Measurements from ENCODE around the gene PCIF1.
A peak's percentile ranks its signal among the peaks of the same experiment; 100 is the strongest.
"Not testable (repeated sequence)": the region's sequence is repeated elsewhere in the genome, so short reads cannot be mapped to it uniquely, and the experiment has no call there.

Gene PCIF1

GRCh38 chr20:45897289-45897688 lies 37.2 kb upstream of the PCIF1 start:
- H3K27me3 Mint-ChIP-seq, result no peaks in the 10 kb centered on the region
- peaks cover 17% of the 10 kb centered on the region for H3K4me1 Mint-ChIP-seq
- H3K9me3 Mint-ChIP-seq, result no peaks in the 10 kb centered on the region
- no peak for DNase-seq
- CTCF ChIA-PET, result interaction anchor here (1.2 kb wide), 1 partner anchor 98 kb away, joined by 3 read pairs; no protein-coding TSS in a partner anchor
- H3K4me3 Mint-ChIP-seq, result no peak overlapping the region
- peaks cover 10% of the 10 kb centered on the region for H3K36me3 Mint-ChIP-seq
- no peak overlapping the region for H3K27ac Mint-ChIP-seq

DNA sequence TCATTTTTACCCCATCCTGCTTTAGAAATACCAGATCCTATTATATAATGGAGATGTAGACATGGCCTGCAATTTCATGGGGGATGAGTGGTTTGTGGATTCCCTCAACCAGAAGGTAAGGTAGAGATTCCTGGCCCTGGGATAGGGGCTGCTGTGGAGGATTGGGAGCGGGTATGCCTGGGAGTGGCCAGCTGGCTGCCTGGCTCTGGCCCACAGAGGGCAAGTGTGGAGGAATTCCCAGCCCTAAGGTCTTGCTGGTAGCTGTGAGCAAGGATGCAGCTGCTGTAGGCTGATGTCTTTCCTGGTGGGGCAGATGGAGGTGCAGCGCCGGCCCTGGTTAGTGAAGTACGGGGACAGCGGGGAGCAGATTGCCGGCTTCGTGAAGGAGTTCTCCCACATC lies 36.8 kb upstream of the PCIF1 start:
- CTCF ChIA-PET, result no interaction called here
- H3K4me3 Mint-ChIP-seq, result no peak overlapping the region
- no peak for DNase-seq
- H3K9me3 Mint-ChIP-seq, result no peaks in the 10 kb centered on the region
- peaks cover 10% of the 10 kb centered on the region for H3K36me3 Mint-ChIP-seq
- no peaks in the 10 kb centered on the region for H3K27me3 Mint-ChIP-seq
- H3K4me1 Mint-ChIP-seq, result peaks cover 13% of the 10 kb centered on the region
- H3K27ac Mint-ChIP-seq, result no peak overlapping the region

DNA sequence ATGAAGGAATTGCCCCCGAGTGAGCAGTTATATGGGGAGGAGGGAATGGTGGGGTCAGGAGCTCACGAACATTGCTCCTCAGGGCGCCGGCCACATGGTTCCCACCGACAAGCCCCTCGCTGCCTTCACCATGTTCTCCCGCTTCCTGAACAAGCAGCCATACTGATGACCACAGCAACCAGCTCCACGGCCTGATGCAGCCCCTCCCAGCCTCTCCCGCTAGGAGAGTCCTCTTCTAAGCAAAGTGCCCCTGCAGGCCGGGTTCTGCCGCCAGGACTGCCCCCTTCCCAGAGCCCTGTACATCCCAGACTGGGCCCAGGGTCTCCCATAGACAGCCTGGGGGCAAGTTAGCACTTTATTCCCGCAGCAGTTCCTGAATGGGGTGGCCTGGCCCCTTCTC lies 36.2 kb upstream of the PCIF1 start:
- Mint-ChIP-seq H3K36me3 (peaks cover 7% of the 10 kb centered on the region), H3K27ac (no peak overlapping the region)
- CTCF ChIA-PET, result no interaction called here

DNA sequence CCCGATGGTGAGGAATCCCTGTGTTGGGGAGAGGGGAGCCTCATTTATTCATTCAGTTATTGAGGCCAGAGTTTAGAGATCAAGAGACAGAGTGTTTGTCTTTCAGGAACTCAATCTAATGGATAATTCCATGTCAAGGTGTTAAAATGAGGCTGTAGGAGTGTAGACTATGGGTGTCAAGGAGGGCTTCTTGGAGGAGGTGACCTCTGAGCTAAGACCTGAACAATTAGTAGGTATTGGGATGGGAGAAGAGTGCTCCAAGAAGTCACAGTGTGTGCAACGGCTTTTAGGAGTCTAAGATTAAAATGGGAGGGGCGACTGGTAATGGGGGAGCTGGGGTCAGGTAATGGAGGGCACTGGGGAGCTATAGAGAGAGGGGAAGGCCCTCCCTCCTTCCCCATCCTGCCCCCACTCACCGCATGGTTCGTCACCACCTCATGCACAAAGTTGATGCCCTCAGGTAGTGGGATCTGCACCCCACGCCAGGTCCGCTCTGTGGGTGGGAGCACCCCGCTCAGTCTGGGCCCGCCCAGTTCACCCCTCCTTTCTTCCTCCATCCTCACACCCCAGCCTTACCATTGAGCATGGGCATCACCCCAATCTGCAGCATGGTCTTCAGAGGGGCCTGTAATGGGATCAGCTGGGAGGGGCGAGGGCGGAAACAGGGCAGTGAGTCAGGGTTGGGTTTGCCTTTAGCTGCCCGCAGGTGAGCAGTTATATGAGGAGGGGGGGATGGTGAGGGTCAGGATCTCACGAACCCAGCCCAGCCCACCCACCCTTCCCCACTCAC lies 35.2 kb upstream of the PCIF1 start:
- no peaks in the 10 kb centered on the region for H3K9me3 Mint-ChIP-seq
- no peaks in the 10 kb centered on the region for H3K4me1 Mint-ChIP-seq
- H3K4me3 Mint-ChIP-seq, result no peak overlapping the region
- CTCF ChIA-PET, result interaction anchor here (1.6 kb wide), 1 partner anchor 71 kb away, joined by 4 read pairs; no protein-coding TSS in a partner anchor
- peaks cover 7% of the 10 kb centered on the region for H3K36me3 Mint-ChIP-seq
- H3K27ac Mint-ChIP-seq, result no peak overlapping the region
- DNase-seq, result no peak
- H3K27me3 Mint-ChIP-seq, result no peaks in the 10 kb centered on the region

More for the DNA sequence above, 36.2 kb upstream of the PCIF1 start:
- no peak for DNase-seq
- H3K4me1 Mint-ChIP-seq, result peaks cover 7% of the 10 kb centered on the region
- no peaks in the 10 kb centered on the region for H3K9me3 Mint-ChIP-seq
- H3K4me3 Mint-ChIP-seq, result no peak overlapping the region
- no peaks in the 10 kb centered on the region for H3K27me3 Mint-ChIP-seq

DNA sequence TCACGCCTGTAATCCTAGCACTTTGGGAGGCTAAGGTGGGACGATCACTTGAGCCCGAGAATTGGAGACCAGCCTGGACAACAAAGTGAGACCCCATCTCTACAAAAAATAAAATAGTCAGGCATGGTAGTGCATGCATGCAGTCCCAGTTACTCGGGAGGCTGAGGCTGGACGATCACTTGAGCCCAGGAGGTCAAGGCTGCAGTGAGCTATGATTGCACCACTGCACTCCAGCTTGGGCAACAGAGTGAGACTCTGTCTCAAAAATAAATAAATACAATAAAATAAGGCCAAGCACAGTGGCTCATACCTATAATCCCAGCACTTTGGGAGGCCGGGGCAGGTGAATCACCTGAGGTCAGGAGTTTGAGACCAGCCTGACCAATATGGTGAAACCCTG lies 33.2 kb upstream of the PCIF1 start:
- CTCF ChIA-PET, result not testable (repeated sequence)

GRCh38 chr20:45902199-45902701 lies 32.2 kb upstream of the PCIF1 start:
- H3K4me1 Mint-ChIP-seq, result no peaks in the 10 kb centered on the region
- H3K27me3 Mint-ChIP-seq, result peaks cover 6% of the 10 kb centered on the region
- no peak overlapping the region for H3K4me3 Mint-ChIP-seq
- H3K9me3 Mint-ChIP-seq, result no peaks in the 10 kb centered on the region
- CTCF ChIA-PET, result no interaction called here
- H3K36me3 Mint-ChIP-seq, result peaks cover 3% of the 10 kb centered on the region
- DNase-seq, result no peak
- H3K27ac Mint-ChIP-seq, result peak overlapping the region; percentile 14

More for the DNA sequence above, 33.2 kb upstream of the PCIF1 start:
- not testable (repeated sequence) for DNase-seq, H3K4me3 Mint-ChIP-seq, H3K36me3 Mint-ChIP-seq, H3K27me3 Mint-ChIP-seq, H3K9me3 Mint-ChIP-seq, H3K4me1 Mint-ChIP-seq, H3K27ac Mint-ChIP-seq

DNA sequence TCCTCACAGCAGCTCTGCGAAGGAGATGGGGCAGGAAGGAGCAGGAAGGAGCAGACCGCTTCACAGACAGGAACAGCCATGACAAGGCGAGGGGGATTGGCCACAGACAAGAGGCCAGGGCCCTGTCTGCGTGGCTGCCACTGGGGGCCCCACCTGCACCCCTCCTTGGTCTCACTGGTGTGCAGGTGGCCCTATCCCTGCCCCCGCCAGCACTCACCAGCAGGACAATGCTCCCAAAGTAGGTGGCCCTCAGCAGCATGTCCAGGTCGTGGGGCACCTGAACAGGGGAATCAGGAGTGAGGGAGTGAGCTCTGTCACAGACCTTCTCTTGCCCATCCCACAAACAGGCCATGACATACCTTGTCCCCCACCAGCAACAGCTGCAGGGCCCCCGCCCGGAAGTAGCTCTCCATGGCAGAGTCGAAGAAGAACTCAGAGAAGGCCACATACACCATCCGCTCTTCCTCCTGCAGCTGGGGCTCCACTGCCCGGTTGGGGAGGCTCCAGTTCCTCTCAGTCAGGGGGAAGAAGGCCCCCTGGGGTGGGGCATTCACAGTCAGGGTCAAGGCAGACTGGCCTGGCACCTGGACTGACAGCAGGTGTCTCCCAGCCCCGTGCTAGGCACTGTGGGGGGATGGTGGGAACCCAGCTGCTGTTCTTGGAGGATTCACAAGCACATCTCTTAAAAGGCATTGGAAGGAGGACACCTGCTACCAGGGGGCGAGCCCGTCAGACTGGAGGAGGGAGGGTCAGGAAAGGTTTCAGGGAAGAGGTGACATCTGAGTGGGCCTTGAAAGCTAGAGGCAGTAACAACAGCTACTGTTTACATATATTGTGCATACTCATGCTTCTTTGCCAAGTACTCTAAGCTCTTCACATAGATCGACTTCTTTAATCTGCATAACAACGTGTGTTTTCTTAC lies 29.6 kb upstream of the PCIF1 start:
- Mint-ChIP-seq H3K4me3 (no peak overlapping the region), H3K4me1 (no peaks in the 10 kb centered on the region), H3K27ac (no peak overlapping the region), H3K36me3 (no peaks in the 10 kb centered on the region), H3K9me3 (no peaks in the 10 kb centered on the region), H3K27me3 (peaks cover 6% of the 10 kb centered on the region)
- DNase-seq, result no peak
- CTCF ChIA-PET, result interaction anchor here (1.4 to 1.6 kb wide), 2 partner anchors 14 to 23 kb away, joined by 3 read pairs; partner anchors contain the start of genes NEURL2 and ZSWIM1

GRCh38 chr20:45905505-45906079 lies 28.9 kb upstream of the PCIF1 start:
- H3K27me3 Mint-ChIP-seq, result peaks cover 8% of the 10 kb centered on the region
- H3K36me3 Mint-ChIP-seq, result no peaks in the 10 kb centered on the region
- H3K27ac Mint-ChIP-seq, result no peak overlapping the region
- no peak overlapping the region for H3K4me3 Mint-ChIP-seq
- CTCF ChIA-PET, result interaction anchor here (0.5 to 1.6 kb wide), 3 partner anchors 15 to 445 kb away, joined by 3 read pairs; partner anchors contain the start of genes NEURL2 and ZSWIM1
- H3K9me3 Mint-ChIP-seq, result no peaks in the 10 kb centered on the region
- peaks cover 2% of the 10 kb centered on the region for H3K4me1 Mint-ChIP-seq
- DNase-seq, result no peak

DNA sequence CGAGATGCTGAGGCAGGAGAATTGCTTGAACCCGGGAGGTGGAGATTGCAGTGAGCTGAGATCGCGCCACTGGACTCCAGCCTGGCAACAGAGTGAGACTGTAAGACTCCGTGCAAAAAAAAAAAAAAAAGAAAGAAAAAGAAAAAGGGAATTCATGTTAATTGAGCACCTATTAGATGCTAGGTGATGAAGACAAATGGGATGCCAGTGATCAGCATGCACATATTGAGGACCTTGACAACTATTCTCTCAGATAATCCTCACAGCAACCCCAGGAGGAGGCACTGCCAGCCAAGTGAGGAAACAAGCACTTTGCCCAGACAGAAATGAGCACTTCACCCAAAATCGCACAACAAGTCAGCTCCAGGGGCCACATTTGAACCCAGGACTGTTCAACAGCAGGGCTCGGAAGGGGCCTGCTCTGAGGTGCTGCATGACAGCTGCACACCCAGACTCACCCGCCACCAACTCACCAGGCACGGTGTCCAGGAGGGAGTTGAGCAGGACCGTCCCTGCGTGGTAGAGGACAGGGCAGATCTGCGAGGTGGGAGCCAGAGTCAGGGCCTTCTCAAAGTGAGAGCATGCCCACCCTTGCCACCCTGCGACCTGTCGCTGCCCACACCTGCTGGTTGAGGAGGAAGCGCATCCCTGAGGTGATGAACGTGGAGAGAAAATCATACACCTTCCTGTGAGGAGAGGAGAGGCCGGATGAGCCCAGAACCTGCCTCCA lies 27.1 kb upstream of the PCIF1 start:
- H3K9me3 Mint-ChIP-seq, result no peaks in the 10 kb centered on the region
- H3K4me3 Mint-ChIP-seq, result no peak overlapping the region
- DNase-seq, result no peak
- H3K27ac Mint-ChIP-seq, result no peak overlapping the region
- CTCF ChIA-PET, result no interaction called here
- H3K36me3 Mint-ChIP-seq, result no peaks in the 10 kb centered on the region
- peaks cover 26% of the 10 kb centered on the region for H3K27me3 Mint-ChIP-seq
- peaks cover 16% of the 10 kb centered on the region for H3K4me1 Mint-ChIP-seq

GRCh38 chr20:45908084-45908483 lies 26.4 kb upstream of the PCIF1 start:
- no peak for DNase-seq
- Mint-ChIP-seq H3K4me3 (no peak overlapping the region), H3K9me3 (no peaks in the 10 kb centered on the region), H3K4me1 (peaks cover 19% of the 10 kb centered on the region), H3K27me3 (peaks cover 33% of the 10 kb centered on the region), H3K36me3 (no peaks in the 10 kb centered on the region), H3K27ac (no peak overlapping the region)
- CTCF ChIA-PET, result no interaction called here

- CTCF ChIA-PET, result interaction anchor here (1.0 to 1.5 kb wide), 2 partner anchors 19 to 60 kb away, joined by 3 to 5 read pairs; partner anchors contain the start of genes CTSA and NEURL2
- H3K27me3 Mint-ChIP-seq, result peaks cover 41% of the 10 kb centered on the region
- no peak overlapping the region for H3K27ac Mint-ChIP-seq
- H3K4me3 Mint-ChIP-seq, result no peak overlapping the region
- no peak for DNase-seq
- H3K4me1 Mint-ChIP-seq, result peaks cover 20% of the 10 kb centered on the region
- no peaks in the 10 kb centered on the region for H3K36me3 Mint-ChIP-seq
- no peaks in the 10 kb centered on the region for H3K9me3 Mint-ChIP-seq
These were observed 25.1 kb upstream of the PCIF1 start for GRCh38 chr20:45909336-45909808.

DNA sequence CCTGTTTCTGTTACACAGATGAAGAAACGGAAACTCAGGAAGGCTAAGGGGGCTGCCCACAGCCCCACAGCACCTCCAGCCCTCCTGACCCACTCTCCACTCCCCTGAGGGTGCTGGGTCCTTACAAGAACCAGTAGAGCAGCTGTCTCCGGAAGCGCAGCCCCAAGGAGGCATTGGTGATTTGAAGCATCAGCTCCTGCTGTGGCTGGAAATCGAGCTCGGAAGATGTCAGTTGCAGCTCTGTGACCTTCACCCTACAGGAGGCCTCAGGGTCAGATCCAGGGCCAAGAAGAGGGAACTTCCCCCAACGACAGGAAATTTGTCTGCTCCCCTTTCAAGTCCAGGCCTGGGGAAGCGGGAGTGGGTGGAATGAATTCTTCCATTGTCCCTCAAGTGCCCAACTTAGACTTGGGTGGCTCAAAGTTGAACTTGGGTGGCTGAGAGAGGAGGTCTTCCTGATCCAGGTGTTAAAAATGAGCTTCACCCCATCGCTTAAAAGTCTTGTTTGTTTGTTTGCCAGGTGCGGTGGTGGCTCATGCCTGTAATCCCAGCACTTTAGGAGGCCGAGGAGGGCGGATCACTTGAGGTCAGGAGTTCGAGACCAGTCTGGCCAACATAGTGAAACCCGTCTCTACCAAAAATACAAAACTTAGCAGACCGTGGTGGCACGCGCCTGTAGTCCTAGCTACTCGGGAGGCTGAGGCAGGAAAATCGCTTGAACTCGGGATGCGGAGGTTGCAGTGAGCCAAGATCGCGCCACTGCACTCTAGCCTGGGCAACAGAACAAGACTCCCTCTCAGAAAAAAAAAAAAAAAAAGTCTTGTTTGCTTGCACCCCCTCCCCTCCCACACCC lies 24.4 kb upstream of the PCIF1 start:
- no peaks in the 10 kb centered on the region for H3K36me3 Mint-ChIP-seq
- CTCF ChIA-PET, result interaction anchor here (1.0 to 1.5 kb wide), 2 partner anchors 19 to 60 kb away, joined by 3 to 5 read pairs; partner anchors contain the start of genes CTSA and NEURL2
- peaks cover 20% of the 10 kb centered on the region for H3K4me1 Mint-ChIP-seq
- H3K9me3 Mint-ChIP-seq, result no peaks in the 10 kb centered on the region
- peak overlapping the region; percentile 34 for H3K27ac Mint-ChIP-seq
- DNase-seq, result no peak
- peak overlapping the region; percentile 40 for H3K4me3 Mint-ChIP-seq
- peaks cover 42% of the 10 kb centered on the region for H3K27me3 Mint-ChIP-seq
